Kidney tubule cell (primary cell): ENCODE measurements around the gene GEMIN7.
A peak's percentile ranks its signal among the peaks of the same experiment; 100 is the strongest.

Source experiments
- DNase-seq: peaks from one replicate; pipeline ENCODE4 v3.0.0-alpha.2; 2018; ENCODE audit warnings: low spot score

The GEMIN7 gene

GRCh38 chr19:45061965-45062364 is 17.1 kb upstream of the GEMIN7 start:
- no peak for DNase-seq

GRCh38 chr19:45063851-45064801 is 14.9 kb upstream of the GEMIN7 start:
- DNase-seq = no peak

DNA sequence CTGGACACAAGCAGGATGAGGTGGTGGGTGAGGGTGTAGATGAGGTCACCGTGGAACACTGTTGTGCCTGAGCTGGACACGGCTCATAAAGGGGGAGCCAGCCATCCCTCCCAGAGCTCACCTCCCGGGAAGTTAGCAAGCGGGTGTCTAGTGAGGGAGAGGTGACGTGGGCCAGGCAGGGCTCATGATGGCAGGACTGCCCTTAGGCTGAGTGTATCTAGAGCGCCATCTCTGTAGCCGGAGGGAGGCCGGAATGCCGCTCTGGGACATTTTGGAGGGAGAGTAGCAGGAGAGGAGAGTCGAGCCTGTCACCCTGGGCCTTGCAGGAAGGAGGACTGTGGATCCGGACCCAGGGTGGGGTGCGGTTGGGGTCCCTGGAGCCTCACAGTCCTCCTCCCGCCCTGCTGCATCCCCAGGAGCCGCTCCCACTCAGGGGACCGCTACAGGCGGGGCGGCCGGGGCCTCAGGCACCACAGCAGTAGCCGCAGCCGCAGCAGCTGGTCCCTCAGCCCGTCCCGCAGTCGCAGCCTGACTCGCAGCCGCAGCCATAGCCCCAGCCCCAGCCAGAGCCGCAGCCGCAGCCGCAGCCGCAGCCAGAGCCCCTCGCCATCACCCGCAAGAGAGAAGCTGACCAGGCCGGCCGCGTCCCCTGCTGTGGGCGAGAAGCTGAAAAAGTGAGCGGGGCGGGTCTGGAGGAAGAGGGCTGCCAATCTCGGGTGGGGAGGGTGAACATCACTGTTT is 12.0 kb upstream of the GEMIN7 start:
- no peak for DNase-seq

DNA sequence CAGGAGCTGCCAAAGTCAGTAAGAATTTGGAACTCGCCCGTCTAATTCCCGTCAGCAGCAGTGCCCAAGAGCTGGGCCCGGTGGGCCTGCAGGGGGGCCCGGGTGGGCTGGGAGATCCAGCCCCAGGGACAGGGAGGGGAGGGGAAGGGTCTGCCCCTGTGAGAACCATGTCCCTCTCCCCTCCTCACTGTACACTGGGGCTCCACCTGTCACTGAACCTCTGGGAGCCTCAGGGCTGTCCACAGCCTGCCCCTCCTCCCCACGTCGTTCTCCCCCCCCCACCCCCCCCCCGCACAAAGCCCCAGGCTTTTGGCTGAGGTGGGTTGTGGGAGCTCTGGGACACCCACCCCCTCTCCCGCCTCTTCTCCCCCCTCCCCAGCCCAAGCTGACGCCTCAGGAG is 11.0 kb upstream of the GEMIN7 start:
- no peak for DNase-seq

GRCh38 chr19:45069056-45069455 is 10.0 kb upstream of the GEMIN7 start:
- no peak for DNase-seq

- no peak for DNase-seq
These were observed 8.8 kb upstream of the GEMIN7 start for GRCh38 chr19:45070214-45070613.

DNA sequence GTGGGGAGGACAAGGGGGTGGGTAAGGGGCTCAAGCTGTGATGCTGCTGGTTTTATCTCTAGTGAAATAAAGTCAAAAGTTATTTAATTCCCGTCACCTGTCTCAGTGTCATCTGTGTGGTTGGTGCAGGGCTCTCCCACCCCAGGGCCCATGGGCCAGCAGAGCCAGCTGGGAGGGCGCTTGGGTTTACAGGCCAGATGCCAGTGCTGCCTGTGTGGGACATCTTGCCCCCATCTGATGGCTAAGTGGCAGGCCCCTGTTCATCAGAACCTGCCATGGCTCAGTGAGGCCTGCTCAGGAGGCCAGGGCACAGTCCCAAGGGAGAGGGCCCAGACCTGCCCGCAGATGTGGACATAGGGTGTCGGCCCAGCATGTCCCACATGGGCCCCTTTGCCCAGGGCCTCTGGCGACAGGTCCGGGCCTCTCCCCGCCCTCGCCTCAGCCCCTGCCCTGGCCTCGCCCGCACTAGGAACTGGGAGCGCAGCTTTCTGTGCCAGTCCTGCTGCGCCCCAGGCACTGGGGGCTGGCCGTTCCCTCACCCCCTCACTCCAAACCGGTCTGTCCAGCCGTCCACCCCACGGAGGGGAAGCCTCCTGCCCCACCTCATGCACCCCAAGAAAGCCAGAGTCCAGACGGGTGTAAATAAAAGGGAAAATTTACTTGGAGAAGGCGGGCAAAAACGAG is 8.1 kb upstream of the GEMIN7 start:
- DNase-seq = no peak

- DNase-seq = no peak
These were observed 7.5 kb upstream of the GEMIN7 start for GRCh38 chr19:45071545-45071938.

DNA sequence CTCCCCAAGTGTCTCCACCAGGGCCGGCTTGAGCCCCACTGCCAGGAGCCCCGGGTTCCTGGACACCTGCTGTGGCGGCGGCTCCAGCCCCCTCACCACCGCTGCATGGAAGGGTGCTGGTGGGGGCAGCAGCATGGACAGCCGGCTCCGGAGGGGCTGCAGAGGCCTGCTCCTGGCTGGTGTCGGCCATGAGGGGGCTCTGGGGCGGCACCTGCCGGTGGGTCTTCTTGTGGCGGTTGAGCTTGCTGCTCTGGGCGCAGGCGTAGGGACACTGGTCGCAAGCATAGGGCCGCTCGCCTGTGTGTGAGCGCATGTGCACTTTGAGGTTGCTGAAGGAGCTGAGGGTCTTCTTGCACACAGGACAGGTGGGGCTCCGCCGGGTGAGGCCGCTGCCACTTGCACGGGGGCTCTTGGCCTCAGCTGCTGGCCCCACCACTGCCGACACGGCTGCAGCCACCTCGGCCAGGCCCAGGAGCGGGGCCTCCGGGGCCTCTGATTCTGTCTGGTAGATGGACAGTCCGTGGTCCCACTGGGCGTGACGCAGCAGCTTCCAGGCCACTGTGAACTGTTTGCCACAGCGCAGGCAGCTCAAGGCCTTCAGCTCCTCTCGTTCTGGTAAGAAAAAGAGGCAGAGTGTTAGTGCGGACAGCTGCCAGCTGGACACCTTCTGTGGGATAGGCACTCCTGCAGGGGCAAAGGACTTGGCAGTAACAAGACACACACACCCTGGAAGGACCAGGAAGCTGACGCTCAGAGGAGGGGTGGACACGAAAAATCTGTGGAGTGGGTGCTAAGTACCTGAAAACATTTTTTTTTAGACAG is 6.9 kb upstream of the GEMIN7 start:
- no peak for DNase-seq

GRCh38 chr19:45074744-45075300 is 4.2 kb upstream of the GEMIN7 start:
- DNase-seq = no peak

DNA sequence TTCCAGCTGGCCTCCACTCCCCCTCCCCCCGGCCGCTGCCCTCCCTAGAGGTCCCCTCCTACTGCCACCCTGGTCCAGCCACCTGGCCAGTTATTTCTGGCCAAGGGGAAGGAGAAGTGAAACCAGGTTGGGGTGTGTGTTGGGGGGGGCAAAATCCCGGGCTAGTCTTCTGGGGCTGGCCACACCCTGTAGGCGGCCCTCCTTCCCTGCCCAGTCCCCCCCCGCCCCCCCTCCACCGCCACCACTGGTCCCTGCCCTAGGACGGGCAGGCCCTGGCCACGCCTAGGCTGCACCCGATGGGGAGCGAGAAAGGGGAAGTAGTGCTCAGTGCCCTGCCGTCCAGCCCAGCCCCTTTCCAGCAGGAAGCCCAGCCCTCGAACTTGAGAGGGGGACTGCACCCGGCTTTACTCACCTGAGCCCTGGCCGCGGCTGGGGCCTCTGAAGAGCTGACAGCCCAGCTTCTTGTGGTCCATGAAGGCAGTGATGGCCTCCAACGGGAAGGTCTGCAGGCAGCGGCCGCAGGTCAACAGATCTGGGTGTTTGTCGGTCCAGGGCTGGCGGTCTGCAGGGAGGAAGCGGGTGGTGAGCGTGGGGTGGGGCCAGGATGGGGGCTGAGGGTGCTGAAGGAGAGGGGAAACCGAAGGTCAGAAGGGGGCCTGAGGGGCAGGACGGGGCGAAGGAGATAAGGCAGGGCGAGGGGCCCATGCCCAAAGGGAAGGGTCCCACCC is 3.6 kb upstream of the GEMIN7 start:
- DNase-seq = peak; percentile 87

DNA sequence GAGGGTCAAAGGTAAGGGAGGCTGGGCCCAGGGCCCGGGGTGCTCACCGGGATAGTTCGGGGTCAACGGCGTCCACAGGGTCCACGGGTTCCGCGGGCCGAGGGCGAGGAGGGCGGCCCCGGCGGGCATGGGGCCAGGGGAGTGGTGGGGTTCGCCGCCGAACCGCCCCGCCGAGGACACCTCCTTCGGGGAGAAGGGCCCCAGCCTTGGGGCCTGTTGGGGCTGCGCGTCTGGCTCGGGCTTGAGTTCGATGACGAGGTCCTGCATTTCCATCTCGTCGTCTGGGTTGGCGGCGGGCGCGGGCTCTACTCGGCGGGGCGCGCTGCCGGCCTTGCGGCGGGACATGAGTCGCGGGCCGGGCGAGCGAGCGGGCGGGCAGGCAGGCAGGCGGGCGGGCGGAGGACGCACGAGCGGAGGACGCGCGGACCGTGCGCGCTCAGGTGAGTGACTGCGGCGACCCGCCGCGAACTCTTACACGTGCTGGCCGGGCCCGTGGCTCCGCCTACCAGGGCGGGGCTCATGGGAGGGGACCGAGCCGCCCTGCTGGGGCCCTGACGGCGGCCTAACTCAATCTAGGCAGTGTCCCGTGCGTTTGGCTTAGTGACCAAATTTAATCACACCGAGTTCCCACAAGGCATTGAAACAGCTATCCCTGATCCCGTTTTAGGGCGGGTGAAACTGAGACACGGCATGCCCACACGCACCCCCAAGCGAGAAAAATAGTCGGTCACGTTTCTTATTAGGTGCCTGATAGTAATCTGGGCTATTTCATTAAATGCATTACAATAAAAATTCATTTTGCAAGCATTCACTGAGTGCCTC is 2.8 kb upstream of the GEMIN7 start, which contains the start of gene ZNF296:
Gene ZNF296, minus strand, starts transcription at position 450 of the 822 bp plus-strand sequence. Its CDS starts 105 bp downstream, at position 345.
- peak; percentile 79 for DNase-seq

DNA sequence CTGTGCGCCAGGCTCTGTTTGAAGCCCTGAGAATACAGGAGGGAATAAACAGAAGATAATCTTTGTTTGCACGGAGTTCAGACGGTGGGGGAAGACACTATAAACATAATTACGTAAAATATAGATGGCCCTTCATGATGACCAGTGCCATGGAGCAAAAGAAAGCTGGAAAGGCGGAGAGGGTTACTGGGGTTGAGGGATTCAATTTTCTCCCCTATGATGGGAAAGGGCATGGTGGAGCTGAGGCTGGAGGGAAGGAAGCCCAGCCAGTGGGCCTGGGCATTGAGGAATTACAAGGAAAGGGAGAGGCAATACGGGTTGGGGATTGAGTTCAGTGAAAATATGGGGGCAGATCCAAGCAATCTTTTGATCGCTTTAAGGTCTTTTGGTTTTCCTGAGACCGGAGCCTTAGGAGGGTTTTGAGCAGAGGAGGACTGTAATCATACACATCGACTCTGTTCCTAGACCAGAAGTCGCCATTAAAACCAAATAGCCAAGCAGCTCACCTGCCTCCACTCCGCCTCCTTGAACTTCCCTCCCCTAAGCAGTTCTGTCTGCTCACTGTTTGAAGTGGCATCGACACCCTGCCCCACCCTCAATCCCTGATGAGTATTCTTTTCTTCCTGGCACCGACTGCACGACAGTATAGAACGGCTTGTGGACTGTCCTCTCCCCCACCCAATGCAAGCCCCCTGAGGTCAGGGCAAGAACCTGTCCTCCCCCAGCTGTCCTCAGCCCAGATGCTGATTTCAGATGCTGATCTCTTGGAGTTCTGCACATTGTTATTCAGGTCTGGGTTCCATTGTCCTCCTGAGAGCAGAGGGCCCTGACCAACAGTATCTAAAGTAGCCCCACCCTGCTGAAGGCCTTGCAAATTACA is 2.0 kb upstream of the GEMIN7 start:
- DNase-seq = no peak

- DNase-seq = no peak
These were observed 534 bp upstream of the GEMIN7 start for GRCh38 chr19:45078390-45079062.

- no peak for DNase-seq
These were observed 881 bp downstream of the GEMIN7 start for GRCh38 chr19:45079911-45080370.

GRCh38 chr19:45082170-45082569 is 3.1 kb downstream of the GEMIN7 start:
- DNase-seq = no peak

GRCh38 chr19:45086480-45086879 is 7.4 kb downstream of the GEMIN7 start:
- no peak for DNase-seq

GRCh38 chr19:45087531-45087930 is 8.5 kb downstream of the GEMIN7 start:
- DNase-seq = no peak
